GM06990 (cell line): Measurements from ENCODE around the gene MRPL23.

Experiments used
- DNase-seq: peaks from one replicate; pipeline ENCODE4 v3.0.0-alpha.2; 2011; ENCODE audit not compliant: insufficient read length; ENCODE audit errors: extremely low read depth
- H3K27me3 ChIP-seq: replicated peaks from 2 replicates; pipeline ENCODE4 v1.6.0; 2011; ENCODE audit warnings: low read length; ENCODE audit not compliant: control insufficient read depth, insufficient read depth
- H3K36me3 ChIP-seq: 2 replicates; pipeline ENCODE4 v1.5.1; 2011; ENCODE audit warnings: low read length; ENCODE audit not compliant: control insufficient read depth, insufficient read depth
- H3K4me3 ChIP-seq: replicated peaks from 2 replicates; pipeline ENCODE4 v1.5.1; 2011; ENCODE audit warnings: low read depth, mild to moderate bottlenecking, control low read depth, low read length
- TF ChIP-seq, protein P1 (sequence below): IDR thresholded peaks from 2 replicates; pipeline ENCODE4 v1.5.1; 2011; ENCODE audit warnings: low read length, control low read depth, mild to moderate bottlenecking, inconsistent platforms; ENCODE audit not compliant: insufficient read depth, poor library complexity, severe bottlenecking

Gene MRPL23

DNA sequence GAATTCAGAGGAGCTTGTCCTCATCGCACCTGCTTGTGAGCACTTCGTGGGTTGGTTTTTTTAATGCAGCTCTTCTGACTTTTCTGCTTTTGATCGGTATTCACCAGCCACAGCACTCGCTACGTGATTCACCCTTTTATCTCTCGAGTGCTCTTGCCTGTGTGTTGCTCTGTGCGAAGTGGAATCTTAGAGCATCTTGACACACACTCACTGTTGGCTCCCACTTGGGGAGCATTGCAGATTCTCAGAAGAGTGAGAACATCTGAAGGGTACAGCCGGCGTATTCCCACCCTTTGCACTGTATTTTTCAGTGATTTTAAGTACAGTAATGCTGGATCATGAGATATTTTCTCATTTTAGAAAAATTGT, 16.7 kb upstream of the MRPL23 start:
- H3K27me3 ChIP-seq, result no peaks in the 10 kb centered on the region; the same call in 1 of the 2 replicates
- TF ChIP-seq, protein P1, sequence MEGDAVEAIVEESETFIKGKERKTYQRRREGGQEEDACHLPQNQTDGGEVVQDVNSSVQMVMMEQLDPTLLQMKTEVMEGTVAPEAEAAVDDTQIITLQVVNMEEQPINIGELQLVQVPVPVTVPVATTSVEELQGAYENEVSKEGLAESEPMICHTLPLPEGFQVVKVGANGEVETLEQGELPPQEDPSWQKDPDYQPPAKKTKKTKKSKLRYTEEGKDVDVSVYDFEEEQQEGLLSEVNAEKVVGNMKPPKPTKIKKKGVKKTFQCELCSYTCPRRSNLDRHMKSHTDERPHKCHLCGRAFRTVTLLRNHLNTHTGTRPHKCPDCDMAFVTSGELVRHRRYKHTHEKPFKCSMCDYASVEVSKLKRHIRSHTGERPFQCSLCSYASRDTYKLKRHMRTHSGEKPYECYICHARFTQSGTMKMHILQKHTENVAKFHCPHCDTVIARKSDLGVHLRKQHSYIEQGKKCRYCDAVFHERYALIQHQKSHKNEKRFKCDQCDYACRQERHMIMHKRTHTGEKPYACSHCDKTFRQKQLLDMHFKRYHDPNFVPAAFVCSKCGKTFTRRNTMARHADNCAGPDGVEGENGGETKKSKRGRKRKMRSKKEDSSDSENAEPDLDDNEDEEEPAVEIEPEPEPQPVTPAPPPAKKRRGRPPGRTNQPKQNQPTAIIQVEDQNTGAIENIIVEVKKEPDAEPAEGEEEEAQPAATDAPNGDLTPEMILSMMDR, result no peak

DNA sequence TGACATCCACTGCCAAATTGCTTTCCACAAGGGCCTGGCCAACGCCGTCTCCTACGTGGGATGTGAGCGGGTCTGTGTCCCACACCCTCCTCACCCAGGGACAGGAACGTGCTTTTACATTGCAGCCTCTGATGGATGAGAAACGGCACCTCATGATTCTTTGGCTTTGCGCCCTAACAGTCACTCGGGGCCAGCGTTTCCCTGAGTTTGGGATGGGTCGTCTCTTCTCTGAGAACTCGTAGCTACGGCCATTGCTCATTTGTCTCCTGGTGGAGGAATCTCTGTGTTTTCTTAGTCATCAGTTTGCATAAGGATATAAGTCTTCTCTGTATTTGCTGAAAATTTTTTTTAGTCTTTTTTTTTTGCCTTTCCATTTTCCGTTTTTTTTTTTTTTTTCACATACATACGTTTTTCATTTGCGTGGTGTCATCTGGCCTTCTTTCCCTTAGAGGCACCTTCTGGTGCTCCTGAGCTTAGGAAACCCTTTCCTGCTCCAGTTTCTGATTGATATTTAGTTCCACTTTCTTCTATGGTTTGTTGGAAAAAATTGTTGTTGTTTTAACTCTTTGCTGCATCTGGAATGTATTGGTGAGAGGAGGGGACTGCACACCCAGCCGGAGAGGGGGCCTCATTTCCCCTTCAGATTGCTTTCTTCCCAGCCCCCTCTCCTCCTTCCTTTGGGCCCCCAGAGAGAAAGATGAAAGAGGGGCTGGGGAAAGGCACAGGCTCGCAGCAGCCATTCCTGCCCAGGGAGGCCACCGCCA, 15.6 kb upstream of the MRPL23 start:
- Histone ChIP-seq H3K36me3 (no peaks in the 10 kb centered on the region), H3K4me3 (no peak overlapping the region), H3K27me3 (no peaks in the 10 kb centered on the region; the same call in 1 of the 2 replicates)
- TF ChIP-seq, protein P1, result no peak
- no peak for DNase-seq

More for the DNA sequence above, 16.7 kb upstream of the MRPL23 start:
- no peaks in the 10 kb centered on the region for H3K36me3 ChIP-seq
- H3K4me3 ChIP-seq, result no peak overlapping the region
- DNase-seq, result no peak

GRCh38 chr11:1932105-1932480, 15.0 kb upstream of the MRPL23 start:
- TF ChIP-seq, protein P1, result no peak
- no peak for DNase-seq
- H3K4me3 ChIP-seq, result no peak overlapping the region
- H3K36me3 ChIP-seq, result no peaks in the 10 kb centered on the region
- H3K27me3 ChIP-seq, result no peaks in the 10 kb centered on the region; the same call in 1 of the 2 replicates

- Histone ChIP-seq H3K27me3 (no peaks in the 10 kb centered on the region; the same call in 1 of the 2 replicates), H3K36me3 (no peaks in the 10 kb centered on the region), H3K4me3 (no peak overlapping the region)
- TF ChIP-seq, protein P1, result no peak
- DNase-seq, result no peak
These were observed 14.5 kb upstream of the MRPL23 start for GRCh38 chr11:1932681-1933080.

DNA sequence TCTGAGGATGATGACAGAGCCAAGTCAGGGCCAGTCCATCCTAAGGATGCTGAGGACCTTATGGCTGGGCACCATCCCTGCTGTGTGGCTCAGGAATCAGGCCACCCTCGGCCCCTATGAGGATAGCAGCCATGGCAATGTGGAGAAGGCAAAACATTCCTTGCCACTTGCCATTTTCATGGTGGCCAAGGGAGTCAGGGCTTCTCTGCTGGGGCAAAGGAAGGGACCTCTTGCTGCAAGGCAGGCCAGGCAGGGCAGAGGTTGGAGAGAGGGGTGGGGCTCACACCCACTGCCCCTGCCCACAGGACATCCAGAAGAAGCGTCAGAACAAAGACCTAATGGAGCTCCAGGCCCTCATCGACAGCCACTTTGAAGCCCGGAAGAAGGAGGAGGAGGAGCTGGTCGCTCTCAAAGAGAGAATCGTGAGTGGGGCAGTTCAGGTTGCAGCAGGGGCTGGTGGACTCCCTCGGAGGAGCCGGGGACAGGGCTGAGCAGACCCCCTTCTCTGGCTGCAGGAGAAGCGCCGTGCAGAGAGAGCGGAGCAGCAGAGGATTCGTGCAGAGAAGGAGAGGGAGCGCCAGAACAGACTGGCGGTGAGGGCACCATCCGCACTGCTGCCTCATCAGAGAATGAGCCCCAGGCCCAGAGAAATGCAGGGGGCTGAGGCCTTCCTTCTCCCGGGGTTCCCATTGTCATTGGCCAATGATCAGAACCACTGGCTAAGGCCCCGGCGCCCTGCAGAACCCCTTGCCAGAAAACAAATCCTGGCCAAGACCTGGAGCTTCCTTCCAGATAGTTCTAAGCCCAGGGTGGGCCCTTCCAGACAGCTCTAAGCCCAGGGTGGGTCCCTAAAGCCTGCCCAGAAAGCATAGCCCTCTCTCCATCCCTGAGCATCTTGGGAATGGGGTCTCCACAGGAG, 13.5 kb upstream of the MRPL23 start:
- H3K27me3 ChIP-seq, result no peaks in the 10 kb centered on the region; the same call in 1 of the 2 replicates
- no peak for DNase-seq
- TF ChIP-seq, protein P1, result no peak
- H3K4me3 ChIP-seq, result no peak overlapping the region
- no peaks in the 10 kb centered on the region for H3K36me3 ChIP-seq
